Measurements from ENCODE around the gene COPB1. TPM values are rescaled to one million over a fixed set of nuclear protein-coding genes. Genes with fewer than 3 reads are reported as not detected.

Gene COPB1
- total and polyA plus RNA-seq, 9 of the 15 experiments (the other 6 are each of a cell fraction or from before 2014, with no cell fraction given) = 64.7 to 188 (median 91.6) TPM

GRCh38 chr11:14500181-14500651 is 605 bp upstream of the COPB1 start (continued):
- TF ChIP-seq, protein P1, sequence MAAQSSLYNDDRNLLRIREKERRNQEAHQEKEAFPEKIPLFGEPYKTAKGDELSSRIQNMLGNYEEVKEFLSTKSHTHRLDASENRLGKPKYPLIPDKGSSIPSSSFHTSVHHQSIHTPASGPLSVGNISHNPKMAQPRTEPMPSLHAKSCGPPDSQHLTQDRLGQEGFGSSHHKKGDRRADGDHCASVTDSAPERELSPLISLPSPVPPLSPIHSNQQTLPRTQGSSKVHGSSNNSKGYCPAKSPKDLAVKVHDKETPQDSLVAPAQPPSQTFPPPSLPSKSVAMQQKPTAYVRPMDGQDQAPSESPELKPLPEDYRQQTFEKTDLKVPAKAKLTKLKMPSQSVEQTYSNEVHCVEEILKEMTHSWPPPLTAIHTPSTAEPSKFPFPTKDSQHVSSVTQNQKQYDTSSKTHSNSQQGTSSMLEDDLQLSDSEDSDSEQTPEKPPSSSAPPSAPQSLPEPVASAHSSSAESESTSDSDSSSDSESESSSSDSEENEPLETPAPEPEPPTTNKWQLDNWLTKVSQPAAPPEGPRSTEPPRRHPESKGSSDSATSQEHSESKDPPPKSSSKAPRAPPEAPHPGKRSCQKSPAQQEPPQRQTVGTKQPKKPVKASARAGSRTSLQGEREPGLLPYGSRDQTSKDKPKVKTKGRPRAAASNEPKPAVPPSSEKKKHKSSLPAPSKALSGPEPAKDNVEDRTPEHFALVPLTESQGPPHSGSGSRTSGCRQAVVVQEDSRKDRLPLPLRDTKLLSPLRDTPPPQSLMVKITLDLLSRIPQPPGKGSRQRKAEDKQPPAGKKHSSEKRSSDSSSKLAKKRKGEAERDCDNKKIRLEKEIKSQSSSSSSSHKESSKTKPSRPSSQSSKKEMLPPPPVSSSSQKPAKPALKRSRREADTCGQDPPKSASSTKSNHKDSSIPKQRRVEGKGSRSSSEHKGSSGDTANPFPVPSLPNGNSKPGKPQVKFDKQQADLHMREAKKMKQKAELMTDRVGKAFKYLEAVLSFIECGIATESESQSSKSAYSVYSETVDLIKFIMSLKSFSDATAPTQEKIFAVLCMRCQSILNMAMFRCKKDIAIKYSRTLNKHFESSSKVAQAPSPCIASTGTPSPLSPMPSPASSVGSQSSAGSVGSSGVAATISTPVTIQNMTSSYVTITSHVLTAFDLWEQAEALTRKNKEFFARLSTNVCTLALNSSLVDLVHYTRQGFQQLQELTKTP (IDR thresholded peaks at IDR 0.05; ENCODE audit: low read depth in 1 of 2, partially characterized antibody in 2 of 2) = peak in 1 of 2 experiments; percentile 89
- TF ChIP-seq, protein P2, sequence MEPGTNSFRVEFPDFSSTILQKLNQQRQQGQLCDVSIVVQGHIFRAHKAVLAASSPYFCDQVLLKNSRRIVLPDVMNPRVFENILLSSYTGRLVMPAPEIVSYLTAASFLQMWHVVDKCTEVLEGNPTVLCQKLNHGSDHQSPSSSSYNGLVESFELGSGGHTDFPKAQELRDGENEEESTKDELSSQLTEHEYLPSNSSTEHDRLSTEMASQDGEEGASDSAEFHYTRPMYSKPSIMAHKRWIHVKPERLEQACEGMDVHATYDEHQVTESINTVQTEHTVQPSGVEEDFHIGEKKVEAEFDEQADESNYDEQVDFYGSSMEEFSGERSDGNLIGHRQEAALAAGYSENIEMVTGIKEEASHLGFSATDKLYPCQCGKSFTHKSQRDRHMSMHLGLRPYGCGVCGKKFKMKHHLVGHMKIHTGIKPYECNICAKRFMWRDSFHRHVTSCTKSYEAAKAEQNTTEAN (CRISPR knock-in tag; IDR thresholded peaks at IDR 0.05) = no peak
- TF ChIP-seq, protein P3, sequence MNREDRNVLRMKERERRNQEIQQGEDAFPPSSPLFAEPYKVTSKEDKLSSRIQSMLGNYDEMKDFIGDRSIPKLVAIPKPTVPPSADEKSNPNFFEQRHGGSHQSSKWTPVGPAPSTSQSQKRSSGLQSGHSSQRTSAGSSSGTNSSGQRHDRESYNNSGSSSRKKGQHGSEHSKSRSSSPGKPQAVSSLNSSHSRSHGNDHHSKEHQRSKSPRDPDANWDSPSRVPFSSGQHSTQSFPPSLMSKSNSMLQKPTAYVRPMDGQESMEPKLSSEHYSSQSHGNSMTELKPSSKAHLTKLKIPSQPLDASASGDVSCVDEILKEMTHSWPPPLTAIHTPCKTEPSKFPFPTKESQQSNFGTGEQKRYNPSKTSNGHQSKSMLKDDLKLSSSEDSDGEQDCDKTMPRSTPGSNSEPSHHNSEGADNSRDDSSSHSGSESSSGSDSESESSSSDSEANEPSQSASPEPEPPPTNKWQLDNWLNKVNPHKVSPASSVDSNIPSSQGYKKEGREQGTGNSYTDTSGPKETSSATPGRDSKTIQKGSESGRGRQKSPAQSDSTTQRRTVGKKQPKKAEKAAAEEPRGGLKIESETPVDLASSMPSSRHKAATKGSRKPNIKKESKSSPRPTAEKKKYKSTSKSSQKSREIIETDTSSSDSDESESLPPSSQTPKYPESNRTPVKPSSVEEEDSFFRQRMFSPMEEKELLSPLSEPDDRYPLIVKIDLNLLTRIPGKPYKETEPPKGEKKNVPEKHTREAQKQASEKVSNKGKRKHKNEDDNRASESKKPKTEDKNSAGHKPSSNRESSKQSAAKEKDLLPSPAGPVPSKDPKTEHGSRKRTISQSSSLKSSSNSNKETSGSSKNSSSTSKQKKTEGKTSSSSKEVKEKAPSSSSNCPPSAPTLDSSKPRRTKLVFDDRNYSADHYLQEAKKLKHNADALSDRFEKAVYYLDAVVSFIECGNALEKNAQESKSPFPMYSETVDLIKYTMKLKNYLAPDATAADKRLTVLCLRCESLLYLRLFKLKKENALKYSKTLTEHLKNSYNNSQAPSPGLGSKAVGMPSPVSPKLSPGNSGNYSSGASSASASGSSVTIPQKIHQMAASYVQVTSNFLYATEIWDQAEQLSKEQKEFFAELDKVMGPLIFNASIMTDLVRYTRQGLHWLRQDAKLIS (CRISPR knock-in tag; IDR thresholded peaks at IDR 0.05) = no peak
- no peak for TF ChIP-seq RCOR1 (IDR thresholded peaks at IDR 0.05; ENCODE audit: borderline replicate concordance in 1 of 2, low read depth in 2 of 2, low read length in 2 of 2)
- no peak for TF ChIP-seq FOSL1 (tag; conservative IDR thresholded peaks at IDR 0.05)
- TF ChIP-seq, protein P4, sequence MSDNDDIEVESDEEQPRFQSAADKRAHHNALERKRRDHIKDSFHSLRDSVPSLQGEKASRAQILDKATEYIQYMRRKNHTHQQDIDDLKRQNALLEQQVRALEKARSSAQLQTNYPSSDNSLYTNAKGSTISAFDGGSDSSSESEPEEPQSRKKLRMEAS (CRISPR knock-in tag; IDR thresholded peaks at IDR 0.05) = no peak
- no peak for TF ChIP-seq ZKSCAN3 (CRISPR knock-in tag; IDR thresholded peaks at IDR 0.05)
- no peak for TF ChIP-seq MYBL2 (IDR thresholded peaks at IDR 0.05; ENCODE audit: low read depth)
- TF ChIP-seq MYBL2 (CRISPR knock-in tag; IDR thresholded peaks at IDR 0.05; ENCODE audit: borderline replicate concordance) = no peak
- TF ChIP-seq FOXA1 (IDR thresholded peaks at IDR 0.05; ENCODE audit: borderline replicate concordance) = no peak
- no peak for TF ChIP-seq NR2F6 (CRISPR knock-in tag; IDR thresholded peaks at IDR 0.05)
- TF ChIP-seq HDAC6 (IDR thresholded peaks at IDR 0.05; ENCODE audit: low read depth, low read length) = no peak
- no peak for TF ChIP-seq ZNF347 (CRISPR knock-in tag; IDR thresholded peaks at IDR 0.05; ENCODE audit: low read depth)
- no peak for TF ChIP-seq ZBTB33 (CRISPR knock-in tag; IDR thresholded peaks at IDR 0.05)
- no peak for TF ChIP-seq PRPF4 (IDR thresholded peaks at IDR 0.05; ENCODE audit: insufficient read depth, low read depth, low read length, poor library complexity, severe bottlenecking)
- TF ChIP-seq PHB (CRISPR knock-in tag; IDR thresholded peaks at IDR 0.05) = no peak

Measured in K562 (cell line).